K562 (cell line): ENCODE results near the gene CUL3. TPM values are rescaled to one million over a fixed set of nuclear protein-coding genes. Genes with fewer than 3 reads are reported as not detected.
A peak's percentile ranks its signal among the peaks of the same experiment; 100 is the strongest.

ENCODE experiments used
- ATAC-seq: fragments of 200-7000 bp; cut with Tn5 transposase; 3 replicates; pipeline ENCODE4 v1.9.1; 2020; ENCODE audit warnings: moderate library complexity
- BruUV-seq: library from RNA; stranded (reverse); fragments of 400-500 nt; replicated peaks from 2 replicates; lab custom pipeline; 2021; lab: Mats Ljungman, UMichigan
- CTCF ChIA-PET: fragments of 300-600 bp; formaldehyde crosslinking; extraction: SDS; loops from one replicate; lab custom pipeline; 2021; ENCODE audit warnings: low intra/inter-chr PET ratio; lab: Yijun Ruan, JAX
- POLR2A ChIA-PET: fragments of 300-600, 350-650 bp; sonication (Branson Sonifier 250); formaldehyde crosslinking; extraction: SDS; loops from one replicate; lab custom pipeline; 2021; ENCODE audit warnings: antibody characterized with exemption, inconsistent platforms; lab: Yijun Ruan, JAX
- DNase-seq, 4 experiments: peaks; one replicate each; pipeline versions ENCODE4 v3.0.0 to v3.0.0-alpha.2; 2011 to 2018; ENCODE audit warnings: low spot score in 3 of 4, mixed read lengths in 3 of 4; ENCODE audit errors: extremely low read depth in 1 of 4
- FAIRE-seq: peaks from 2 replicates; lab custom pipeline; 2011; peaks lifted over from hg19 to GRCh38; lab: Jason Lieb, UNC
- H2AFZ ChIP-seq: 2 replicates; pipeline ENCODE4 v1.6.0; 2011; ENCODE audit warnings: low read depth, low read length, control low read depth, inconsistent platforms
- H3K27ac ChIP-seq: fragments of 200-600 bp; 3 replicates; pipeline ENCODE4 v1.8.0; 2011; ENCODE audit warnings: low read depth, mild to moderate bottlenecking, control low read depth, inconsistent platforms, low read length, moderate library complexity, mixed read lengths; ENCODE audit errors: extremely low read depth
- H3K27me3 ChIP-seq, 2 experiments: fragments of 300-600 bp in 1 of 2; 2 replicates in 1 of 2; 3 replicates in 1 of 2; pipeline versions ENCODE4 v1.6.0 to v1.8.0; 2011; ENCODE audit warnings: inconsistent platforms in 2 of 2, low read length in 2 of 2, mild to moderate bottlenecking in 1 of 2, mixed read lengths in 1 of 2, moderate library complexity in 1 of 2; ENCODE audit not compliant: control insufficient read depth in 2 of 2, insufficient read depth in 2 of 2
- H3K36me3 ChIP-seq: fragments of 300-600 bp; 3 replicates; pipeline ENCODE4 v1.8.0; 2011; ENCODE audit warnings: mild to moderate bottlenecking, low read length, inconsistent platforms; ENCODE audit not compliant: control insufficient read depth, insufficient read depth
- H3K4me1 ChIP-seq, 2 experiments: fragments of 200-600 bp in 1 of 2; replicated peaks in 1 of 2; 2 replicates in 1 of 2; 3 replicates in 1 of 2; pipeline versions ENCODE4 v1.5.1 to v1.8.0; 2011; ENCODE audit warnings: inconsistent platforms in 2 of 2, low read length in 2 of 2, mild to moderate bottlenecking in 1 of 2, mixed read lengths in 1 of 2, moderate library complexity in 1 of 2; ENCODE audit not compliant: control insufficient read depth in 2 of 2, insufficient read depth in 2 of 2
- H3K4me2 ChIP-seq: 2 replicates; pipeline ENCODE4 v1.6.1; 2011; ENCODE audit warnings: low read length, control low read depth, inconsistent platforms, mixed read lengths; ENCODE audit not compliant: insufficient read depth
- H3K4me3 ChIP-seq: fragments of 200-600 bp; sonication (generic), shearing (Covaris generic); 2 replicates; pipeline ENCODE4 v1.5.1; 2016; ENCODE audit warnings: control low read depth, inconsistent platforms
- H3K79me2 ChIP-seq: fragments of 200-600 bp; 3 replicates; pipeline ENCODE4 v1.8.0; 2011; ENCODE audit warnings: low read length, inconsistent platforms; ENCODE audit not compliant: control insufficient read depth, insufficient read depth
- H3K9ac ChIP-seq, 2 experiments: 2 replicates each; pipeline versions ENCODE4 v1.6.0 to v1.6.1; 2011; ENCODE audit warnings: low read depth in 2 of 2, low read length in 2 of 2, control low read depth in 1 of 2, inconsistent platforms in 1 of 2, mild to moderate bottlenecking in 1 of 2, mixed read lengths in 1 of 2; ENCODE audit not compliant: insufficient read depth in 1 of 2
- H3K9me1 ChIP-seq: one replicate; pipeline ENCODE4 v1.6.0; 2011; ENCODE audit warnings: inconsistent platforms, mild to moderate bottlenecking, low read length, moderate library complexity; ENCODE audit not compliant: control insufficient read depth, insufficient read depth
- H3K9me3 ChIP-seq: replicated peaks from 2 replicates; pipeline ENCODE4 v1.5.1; 2011; ENCODE audit warnings: low read depth, low read length, inconsistent platforms; ENCODE audit not compliant: control insufficient read depth, insufficient read depth
- H4K20me1 ChIP-seq: replicated peaks from 2 replicates; pipeline ENCODE4 v1.6.1; 2011; ENCODE audit warnings: low read length, inconsistent platforms, mixed read lengths; ENCODE audit not compliant: control insufficient read depth, insufficient read depth
- BRD4 ChIP-seq: fragments of 200-600 bp; sonication (generic); IDR thresholded peaks from 2 replicates; pipeline ENCODE4 v1.6.1; 2017; ENCODE audit warnings: inconsistent platforms
- C11orf30 ChIP-seq: fragments of 450-650 bp; IDR thresholded peaks from 2 replicates; pipeline ENCODE4 v1.6.1; 2016; ENCODE audit warnings: low read depth, mild to moderate bottlenecking
- CBX8 ChIP-seq: fragments of 200-600 bp; sonication (generic); IDR thresholded peaks from 2 replicates; pipeline ENCODE4 v1.6.1; 2012; ENCODE audit warnings: borderline replicate concordance, mixed run types, low read depth, mild to moderate bottlenecking, moderate library complexity, mixed read lengths, low read length, control low read depth, inconsistent platforms; ENCODE audit not compliant: poor library complexity, severe bottlenecking; ENCODE audit errors: extremely low read depth
- FOS ChIP-seq: IDR thresholded peaks from 3 replicates; pipeline ENCODE4 v1.6.1; 2011; ENCODE audit not compliant: insufficient read length; ENCODE audit errors: extremely low read depth
- KAT2B ChIP-seq: IDR thresholded peaks from one replicate; pipeline ENCODE4 v1.6.1; 2012; ENCODE audit warnings: low read depth, mild to moderate bottlenecking, control low read depth, inconsistent platforms, low read length, moderate library complexity
- MTF1 ChIP-seq: fragments of 250-450 bp; sonication (Bioruptor Pico); IDR thresholded peaks from 2 replicates; pipeline ENCODE4 v1.9.0; 2021; ENCODE audit warnings: moderate library complexity, mild to moderate bottlenecking, inconsistent platforms, borderline replicate concordance
- NCOA1 ChIP-seq: fragments of 450-650 bp; IDR thresholded peaks from 2 replicates; pipeline ENCODE4 v1.6.1; 2016; ENCODE audit warnings: low read depth
- NFRKB ChIP-seq: fragments of 450-650 bp; IDR thresholded peaks from 2 replicates; pipeline ENCODE4 v1.6.1; 2016; ENCODE audit warnings: low read depth
- PPARD ChIP-seq: fragments of 250-450 bp; sonication (Bioruptor Pico); IDR thresholded peaks from 2 replicates; pipeline ENCODE4 v1.8.0; 2022; ENCODE audit warnings: inconsistent platforms, mild to moderate bottlenecking, moderate library complexity
- RCOR1 ChIP-seq, 2 experiments: IDR thresholded peaks; 2 replicates each; pipeline ENCODE4 v1.6.1; 2012; ENCODE audit warnings: low read depth in 2 of 2, low read length in 2 of 2, borderline replicate concordance in 1 of 2, improper control_type of control experiment in 1 of 2
- SIRT6 ChIP-seq: IDR thresholded peaks from one replicate; pipeline ENCODE4 v1.6.1; 2012; ENCODE audit warnings: low read depth, mild to moderate bottlenecking, control low read depth, inconsistent platforms, low read length, moderate library complexity
- SP1 ChIP-seq: sonication (generic); formaldehyde crosslinking; IDR thresholded peaks from 2 replicates; pipeline ENCODE4 v1.8.1; 2022; ENCODE audit warnings: mild to moderate bottlenecking, missing genetic modification reagents
- TAF7 ChIP-seq: fragments of 450-650 bp; IDR thresholded peaks from 2 replicates; pipeline ENCODE4 v1.6.1; 2016; ENCODE audit warnings: missing genetic modification characterization, missing compliant biosample characterization
- WGBS: fragments of 100-300 bp; shearing (Covaris generic); methylation state at CpG from one replicate; pipeline ENCODE4 v1.1.6; 2016; ENCODE audit warnings: low coverage, mixed read lengths; ENCODE audit not compliant: insufficient coverage; ENCODE audit errors: missing lambda C conversion rate; 5-methylcytosine and 5-hydroxymethylcytosine counted together
- in situ Hi-C: fragments of 300-500 bp; cut with MboI; formaldehyde crosslinking; loops from 4 replicates; pipeline ENCODE4 v1.15.0; 2018; ENCODE audit warnings: inconsistent platforms, mixed read lengths
- intact Hi-C: fragments of 100-400 bp; cut with micrococcal nuclease; formaldehyde crosslinking; loops from 2 replicates; pipeline ENCODE4 v1.14.2; 2022
- polyA plus RNA-seq, 8 experiments: library from polyadenylated mRNA; depleted of rRNA in 4 of 8; stranded (reverse) in 5 of 8; unstranded in 3 of 8; fragments of >200 nt; fragmentation: Nextera tagmentation in 2 of 8; fragmentation: Illumina TruSeq in 1 of 8; extraction: Ambion mirVana in 2 of 8; extraction: Trizol in 1 of 8; gene quantifications; 2 replicates each; pipeline versions ENCODE4 v1.2.1 to v1.2.3, GENCODE V29; 2011 to 2014; ENCODE audit warnings: inconsistent platforms in 1 of 8, missing spikeins in 1 of 8
- total RNA-seq, 7 experiments: library from RNA; depleted of rRNA in 6 of 7; stranded (reverse); fragments of >200 nt in 6 of 7; fragmentation: Illumina TruSeq in 2 of 7; extraction: Trizol in 2 of 7; gene quantifications; 2 replicates each; pipeline versions ENCODE4 v1.2.1 to v1.2.3, GENCODE V29; 2011 to 2021; ENCODE audit warnings: low replicate concordance in 1 of 7

The CUL3 gene
- total and polyA plus RNA-seq, 9 of the 15 experiments (the other 6 are each of a cell fraction or from before 2014, with no cell fraction given) = 31.5 to 71.9 (median 56.4) TPM

GRCh38 chr2:224580248-224580647, 4.9 kb downstream of the CUL3 start:
- Histone ChIP-seq H3K79me2 (peaks cover 99% of the 10 kb centered on the region), H3K27ac (no peak overlapping the region), H4K20me1 (peaks cover 28% of the 10 kb centered on the region; the same call in 1 of the 2 replicates), H3K4me1 (peaks cover 0 to 13% of the 10 kb centered on the region in 2 experiments; a peak in 3 of 5 replicates), H3K9me3 (no peaks in the 10 kb centered on the region), H3K9ac (no peak overlapping the region; a peak in 1 of 4 replicates), H3K36me3 (peaks cover 13% of the 10 kb centered on the region; the same call in 2 of the 3 replicates), H2AFZ (no peak overlapping the region), H3K4me3 (no peak overlapping the region), H3K27me3 (no peaks in the 10 kb centered on the region), H3K4me2 (0 out of 2 replicates have a peak overlapping the region, but pooled peaks have one; percentile 17), H3K9me1 (no peaks in the 10 kb centered on the region)
- no peak for ATAC-seq
- POLR2A ChIA-PET = interaction anchor here (1.6 kb wide), 1 partner anchor 10 kb away, joined by 8 read pairs; no protein-coding TSS in a partner anchor
- DNase-seq = no peak
- CTCF ChIA-PET = no interaction called here
- WGBS = 79% methylated on average over 10 of the region's 12 CpGs
- no peak for FAIRE-seq
- intact Hi-C loops (no loop called here), in situ Hi-C loops (no loop called here)
- TF ChIP-seq CBX8 = no peak
- no peak for TF ChIP-seq NFRKB
- TF ChIP-seq FOS = no peak
- no peak for TF ChIP-seq TAF7 (tag)
- TF ChIP-seq PPARD (CRISPR knock-in tag) = no peak
- TF ChIP-seq KAT2B = no peak
- TF ChIP-seq RCOR1 (IDR thresholded peaks at IDR 0.05; ENCODE audit: borderline replicate concordance in 1 of 2, low read depth in 2 of 2, low read length in 2 of 2) = no peak
- TF ChIP-seq SIRT6 = no peak
- no peak for TF ChIP-seq SP1 (CRISPR knock-in tag)
- no peak for TF ChIP-seq MTF1 (CRISPR knock-in tag)
- no peak for TF ChIP-seq BRD4
- no peak for TF ChIP-seq NCOA1
- no peak for TF ChIP-seq C11orf30
- no TSS peak for BruUV-seq
